ENCODE results near the gene ZNF33A. TPM values are rescaled to one million over a fixed set of nuclear protein-coding genes. Genes with fewer than 3 reads are reported as not detected.
A peak's percentile ranks its signal among the peaks of the same experiment; 100 is the strongest.

Gene ZNF33A
- 10 to 100 TPM; 17.5 to 45.8 (median 24.8) TPM for total RNA-seq

- H3K27ac ChIP-seq, result peak within 1 kb of the TSS; percentile 98
- WGBS, result under 1% methylated on average over 37 of the region's 46 CpGs
- peaks cover 12% of the 10 kb centered on the region for H3K4me1 ChIP-seq
- H3K27me3 ChIP-seq, result no peaks in the 10 kb centered on the region
- H3K4me3 ChIP-seq, result peak within 1 kb of the TSS; percentile 69
- H3K9me3 ChIP-seq, result no peaks in the 10 kb centered on the region
- H3K36me3 ChIP-seq, result peaks cover 13% of the 10 kb centered on the region
- TF ChIP-seq EP300 (IDR thresholded peaks at IDR 0.05), result no peak
- no peak for TF ChIP-seq CTCF (IDR thresholded peaks at IDR 0.05)
- TF ChIP-seq POLR2A (IDR thresholded peaks at IDR 0.05), result peak in 1 of 2 donors; percentile 28
- peak; percentile 91 to 95 for DNase-seq (ENCODE audit: low spot score in 2 of 2)
Measured at GRCh38 chr10:38010119-38010903, at the start of gene ZNF33A. Gene ZNF33A, plus strand, starts transcription at chr10:38010675. Its CDS starts 1,667 bp downstream, at chr10:38012342.

GRCh38 chr10:37965006-37965405 is 45.5 kb upstream of the ZNF33A start:
- no peak overlapping the region for H3K27ac ChIP-seq
- H3K27me3 ChIP-seq, result no peaks in the 10 kb centered on the region
- no peak overlapping the region for H3K4me3 ChIP-seq
- no peak for DNase-seq (ENCODE audit: low spot score in 2 of 2)
- H3K36me3 ChIP-seq, result peaks cover 42% of the 10 kb centered on the region
- no peak for TF ChIP-seq POLR2AphosphoS5 (IDR thresholded peaks at IDR 0.05)
- TF ChIP-seq EP300 (IDR thresholded peaks at IDR 0.05), result no peak
- no peak for TF ChIP-seq CTCF (IDR thresholded peaks at IDR 0.05)
- no peak for TF ChIP-seq POLR2A (IDR thresholded peaks at IDR 0.05)
- H3K9me3 ChIP-seq, result no peaks in the 10 kb centered on the region
- no peaks in the 10 kb centered on the region for H3K4me1 ChIP-seq

- no peak overlapping the region for H3K27ac ChIP-seq
- 100% methylated on average over 1 of the region's 1 CpG for WGBS
- no peak for DNase-seq (ENCODE audit: low spot score in 2 of 2)
Measured at GRCh38 chr10:37972396-37972795, 38.1 kb upstream of the ZNF33A start.

GRCh38 chr10:37975401-37975991 is 35.0 kb upstream of the ZNF33A start:
- Histone ChIP-seq H3K9me3 (no peaks in the 10 kb centered on the region), H3K27me3 (no peaks in the 10 kb centered on the region), H3K4me1 (peaks cover 13% of the 10 kb centered on the region), H3K27ac (peak overlapping the region; percentile 99), H3K4me3 (peak overlapping the region; percentile 100), H3K36me3 (peaks cover 5% of the 10 kb centered on the region)
- TF ChIP-seq CTCF (IDR thresholded peaks at IDR 0.05) (no peak), EP300 (IDR thresholded peaks at IDR 0.05) (no peak), POLR2A (IDR thresholded peaks at IDR 0.05) (no peak), POLR2AphosphoS5 (IDR thresholded peaks at IDR 0.05) (no peak)
- no peak for DNase-seq (ENCODE audit: low spot score in 2 of 2)
- 17% methylated on average over 5 of the region's 5 CpGs for WGBS

More at GRCh38 chr10:37972396-37972795, 38.1 kb upstream of the ZNF33A start:
- Histone ChIP-seq H3K27me3 (no peaks in the 10 kb centered on the region), H3K36me3 (peaks cover 22% of the 10 kb centered on the region), H3K4me3 (no peak overlapping the region), H3K4me1 (peaks cover 13% of the 10 kb centered on the region), H3K9me3 (no peaks in the 10 kb centered on the region)
- TF ChIP-seq CTCF (IDR thresholded peaks at IDR 0.05) (no peak), POLR2A (IDR thresholded peaks at IDR 0.05) (no peak), EP300 (IDR thresholded peaks at IDR 0.05) (no peak), POLR2AphosphoS5 (IDR thresholded peaks at IDR 0.05) (no peak)
